Diencephalon (tissue), 1 donor: Measurements from ENCODE around the gene XKRX. TPM values are rescaled to one million over a fixed set of nuclear protein-coding genes. Genes with fewer than 3 reads are reported as not detected.

Source experiments
- total RNA-seq: library from RNA; depleted of rRNA; stranded (reverse); fragments of >200 nt; gene quantifications from one replicate; pipeline ENCODE4 v1.2.3, GENCODE V29; 2014

Gene XKRX
- total RNA-seq = 0.23 TPM

DNA sequence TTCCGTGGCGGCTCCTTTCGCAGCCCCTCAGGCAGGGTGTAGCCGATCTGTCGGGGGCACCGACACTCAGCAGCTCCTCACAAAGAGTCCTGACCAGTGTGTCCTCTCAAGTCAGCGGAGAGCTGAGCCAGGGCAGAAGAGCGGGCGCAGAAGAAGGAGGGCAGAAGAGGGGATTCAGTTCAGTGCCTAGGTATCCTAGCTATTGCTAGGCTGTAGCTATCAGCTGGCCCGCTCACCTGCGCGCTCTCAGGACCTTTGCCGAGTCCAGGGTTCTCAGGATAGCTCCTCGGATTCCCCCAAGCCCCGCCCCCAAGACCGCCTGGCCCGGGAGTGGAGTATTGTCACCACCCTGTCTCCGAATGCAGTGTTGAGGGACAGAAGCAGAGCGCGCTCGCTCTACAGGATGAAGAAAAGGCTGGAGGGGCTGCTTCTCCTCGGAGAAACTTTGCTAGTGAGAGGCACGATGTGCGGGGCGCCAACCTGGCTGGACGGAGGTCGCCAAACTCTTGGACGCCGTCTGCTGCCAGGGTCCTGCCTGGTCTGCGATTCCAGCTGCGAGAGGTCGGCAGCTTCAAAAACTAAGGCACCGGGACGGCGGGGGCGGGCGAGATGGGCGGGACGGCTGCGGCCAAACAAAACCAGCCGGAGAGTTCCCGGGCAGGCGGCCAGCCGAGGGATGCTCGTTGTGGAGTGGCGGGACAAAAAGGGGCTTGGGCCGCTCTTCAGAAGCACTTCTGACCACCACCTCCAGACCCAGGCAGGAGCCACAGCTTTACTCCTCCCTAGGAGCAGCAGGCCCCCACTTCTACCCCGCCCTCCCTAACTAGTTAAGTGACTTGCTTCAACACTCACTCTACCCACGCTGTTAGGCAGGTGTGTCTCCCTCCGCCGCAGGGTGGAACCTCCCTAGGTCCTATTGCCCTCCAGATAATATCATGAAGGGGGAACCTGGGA, at the start of gene XKRX:
XKRX (minus strand) TSS at position 258 of the 954 bp plus-strand sequence. CDS start 613 bp downstream, outside the sequence.

DNA sequence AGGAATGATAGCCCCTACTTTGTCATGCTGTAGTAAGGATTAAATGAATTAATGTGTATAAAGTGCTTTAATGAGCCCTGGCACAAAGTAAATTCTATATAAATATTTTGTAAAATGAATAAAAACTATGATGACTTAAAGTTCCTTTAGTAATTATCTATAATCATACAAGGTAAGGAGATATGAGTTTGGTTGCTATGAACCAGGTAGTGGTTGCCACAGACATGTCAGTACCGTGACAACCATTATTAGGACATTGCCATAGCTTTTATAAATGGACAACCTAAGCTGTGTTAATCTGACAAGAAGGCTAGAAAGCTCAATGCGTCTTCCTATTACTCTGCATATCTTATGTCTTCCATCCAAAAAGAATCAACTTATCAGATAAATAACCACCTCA, 40.7 kb upstream of the XKRX start, which contains the start of gene ARL13A:
ARL13A (plus strand) TSS at position 301 of the 400 bp plus-strand sequence. CDS start 3,982 bp downstream, outside the sequence.

DNA sequence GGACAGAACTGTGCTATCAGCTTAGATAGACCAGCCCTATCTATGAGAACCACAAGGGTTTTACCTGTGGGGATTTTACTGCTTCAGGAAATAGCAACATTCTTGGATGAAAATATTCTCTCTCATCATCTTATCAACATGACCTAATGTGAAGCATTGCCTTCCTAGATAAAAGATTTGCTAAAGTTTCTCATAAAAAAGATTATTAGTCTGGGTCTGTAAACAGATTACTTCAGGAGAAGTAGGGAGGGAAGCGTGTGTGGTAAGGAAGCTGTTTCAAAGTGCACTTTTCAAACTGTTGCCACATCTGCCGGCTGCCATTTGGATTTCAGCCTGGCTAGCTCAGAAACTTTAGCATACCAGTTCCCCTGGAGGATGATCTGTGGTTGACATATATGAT, 54.4 kb downstream of the XKRX start, which contains the start of gene NOX1:
NOX1 (minus strand) TSS at position 35 of the 400 bp plus-strand sequence. CDS start 220 bp downstream, outside the sequence.

Other genes starting within 250 kb of the XKRX start
- 2.3 TPM for gene SYTL4, start 196.8 kb downstream of the XKRX start, total RNA-seq
- 14.1 TPM for gene CSTF2, start 108.5 kb downstream of the XKRX start, total RNA-seq
- not detected for gene NOX1, start 54.6 kb downstream of the XKRX start, total RNA-seq
- not detected for gene ARL13A, start 40.8 kb upstream of the XKRX start, total RNA-seq
- 9.7 TPM for gene TRMT2B, start 123.2 kb upstream of the XKRX start, total RNA-seq
- gene TMEM35A, start 150.0 kb upstream of the XKRX start, total RNA-seq = 125 TPM
- gene CENPI, start 169.3 kb upstream of the XKRX start, total RNA-seq = 10.1 TPM